Neural progenitor cell (in vitro differentiated cells): Measurements from ENCODE around the gene SCLY.

ENCODE experiments used
- CTCF ChIP-seq: fragments of 200-600 bp; sonication (generic); IDR thresholded peaks from 2 replicates; pipeline ENCODE4 v1.5.1; 2017; ENCODE audit warnings: antibody characterized with exemption, mild to moderate bottlenecking
- EZH2phosphoT487 ChIP-seq: fragments of 200-600 bp; sonication (generic); IDR thresholded peaks from 2 replicates; pipeline ENCODE4 v1.6.1; 2017; ENCODE audit warnings: antibody characterized with exemption

DNA sequence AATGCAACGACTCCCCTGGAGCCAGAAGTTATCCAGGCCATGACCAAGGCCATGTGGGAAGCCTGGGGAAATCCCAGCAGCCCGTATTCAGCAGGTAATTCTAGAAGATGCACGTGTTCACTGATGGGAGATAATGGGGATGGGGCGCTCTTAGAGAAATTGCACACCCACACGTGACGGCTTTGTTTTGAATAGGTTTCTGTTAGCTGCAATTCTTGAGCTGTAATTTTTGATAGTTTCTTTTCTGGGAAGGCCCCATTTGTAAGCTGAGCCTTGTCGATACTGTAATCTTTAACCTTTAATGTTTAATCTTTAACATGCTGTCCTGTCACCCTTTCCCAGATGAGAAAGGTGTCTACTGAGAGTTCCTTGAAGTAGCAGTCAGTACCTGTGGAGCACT lies 3.6 kb downstream of the SCLY start:
- TF ChIP-seq CTCF (no peak), EZH2phosphoT487 (no peak)
